Limb (tissue), 2 donors: ENCODE results near the gene CARNS1.
"Not testable (repeated sequence)": the region's sequence is repeated elsewhere in the genome, so short reads cannot be mapped to it uniquely, and the experiment has no call there.

Experiments
- DNase-seq, 2 donors: peaks; one replicate each; pipeline ENCODE4 v3.0.0-alpha.2; 2016; ENCODE audit errors: extremely low spot score in 2 of 2

The CARNS1 gene

GRCh38 chr11:67396587-67397389 lies 18.7 kb upstream of the CARNS1 start:
- no peak for DNase-seq

DNA sequence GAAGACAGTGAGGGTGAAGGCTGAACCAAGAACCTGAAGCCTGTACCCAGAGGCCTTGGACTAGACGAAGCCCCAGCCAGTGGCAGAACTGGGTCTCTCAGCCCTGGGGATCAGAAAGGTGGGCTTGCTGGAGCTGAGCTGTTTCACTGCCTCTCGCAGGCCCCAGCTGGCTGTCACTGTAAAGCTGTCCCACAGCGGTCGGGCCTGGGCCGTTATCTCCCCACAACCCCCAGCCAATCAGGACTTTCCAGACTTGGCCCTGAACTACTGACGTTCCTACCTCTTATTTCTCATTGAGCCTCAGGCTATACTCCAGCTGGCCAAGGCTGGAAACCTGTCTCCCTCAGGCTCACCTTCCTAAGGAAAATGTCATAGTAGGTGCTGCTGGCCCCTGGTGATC lies 17.9 kb upstream of the CARNS1 start:
- DNase-seq: no peak

- no peak for DNase-seq
Observed at GRCh38 chr11:67397986-67398660, 17.4 kb upstream of the CARNS1 start.

GRCh38 chr11:67398661-67399563 lies 16.6 kb upstream of the CARNS1 start:
- no peak for DNase-seq

DNA sequence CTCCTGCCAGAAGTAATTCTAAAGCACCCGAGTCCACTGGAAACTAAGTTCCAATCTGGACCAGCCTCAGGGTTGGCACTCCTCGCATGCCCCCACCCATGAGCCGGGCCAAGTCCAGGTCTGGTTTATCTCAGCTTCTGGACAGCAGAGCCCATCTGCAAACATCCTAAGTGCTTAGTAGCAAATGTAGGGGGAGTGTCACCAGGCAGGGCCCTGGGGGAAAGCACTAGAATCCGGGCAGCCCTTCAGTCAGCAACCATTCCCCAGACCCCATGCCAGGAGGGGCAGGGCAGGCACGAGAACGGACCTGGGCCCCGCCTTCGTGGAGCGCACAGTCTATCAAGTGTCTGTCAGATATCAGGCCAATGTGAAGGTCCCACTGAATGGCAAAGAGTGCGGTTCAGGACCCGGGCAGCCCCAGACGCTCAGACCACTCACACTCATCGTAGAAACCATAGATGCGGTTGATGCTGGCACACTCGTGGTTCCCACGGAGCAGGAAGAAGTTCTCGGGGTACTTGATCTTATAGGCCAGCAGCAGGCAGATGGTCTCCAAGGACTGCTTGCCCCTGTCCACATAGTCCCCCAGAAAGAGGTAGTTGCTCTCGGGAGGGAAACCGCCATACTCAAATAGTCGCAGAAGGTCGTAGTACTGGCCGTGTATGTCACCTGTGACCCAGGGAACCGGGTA lies 15.1 kb upstream of the CARNS1 start:
- no peak for DNase-seq

DNA sequence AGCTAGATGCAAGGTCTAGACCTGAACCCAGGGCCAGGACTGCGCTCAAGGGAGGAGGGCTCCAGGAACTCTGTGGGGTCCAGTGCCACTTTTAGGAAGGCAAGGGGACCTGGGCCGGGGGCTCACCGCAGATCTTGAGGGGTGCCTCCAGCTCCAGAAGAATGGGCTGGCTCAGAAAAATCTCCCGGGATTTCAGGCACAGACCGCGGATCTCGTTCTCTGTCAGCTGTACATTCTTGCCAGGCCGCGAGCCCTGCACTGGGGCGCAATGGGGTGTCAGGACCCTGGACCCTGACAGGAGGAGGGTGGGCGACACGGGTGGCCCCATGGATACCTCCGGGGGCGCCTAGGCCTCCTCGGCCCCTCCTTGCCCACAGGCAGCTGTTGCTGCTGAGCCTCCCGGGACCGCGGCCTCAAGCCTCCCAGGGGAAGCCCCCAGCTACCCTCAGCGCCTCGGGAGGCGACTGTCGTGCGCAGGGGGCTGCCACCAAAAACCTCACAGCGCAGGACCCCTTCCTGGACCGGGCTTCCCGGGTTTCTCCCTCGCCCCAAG lies 14.5 kb upstream of the CARNS1 start:
- no peak for DNase-seq

- DNase-seq: peak; percentile 90 to 98
Observed at GRCh38 chr11:67401495-67402191, 13.8 kb upstream of the CARNS1 start, which contains the start of gene PPP1CA. Gene PPP1CA (minus strand): TSS chr11:67401858. CDS start chr11:67401782, 76 bp downstream.

DNA sequence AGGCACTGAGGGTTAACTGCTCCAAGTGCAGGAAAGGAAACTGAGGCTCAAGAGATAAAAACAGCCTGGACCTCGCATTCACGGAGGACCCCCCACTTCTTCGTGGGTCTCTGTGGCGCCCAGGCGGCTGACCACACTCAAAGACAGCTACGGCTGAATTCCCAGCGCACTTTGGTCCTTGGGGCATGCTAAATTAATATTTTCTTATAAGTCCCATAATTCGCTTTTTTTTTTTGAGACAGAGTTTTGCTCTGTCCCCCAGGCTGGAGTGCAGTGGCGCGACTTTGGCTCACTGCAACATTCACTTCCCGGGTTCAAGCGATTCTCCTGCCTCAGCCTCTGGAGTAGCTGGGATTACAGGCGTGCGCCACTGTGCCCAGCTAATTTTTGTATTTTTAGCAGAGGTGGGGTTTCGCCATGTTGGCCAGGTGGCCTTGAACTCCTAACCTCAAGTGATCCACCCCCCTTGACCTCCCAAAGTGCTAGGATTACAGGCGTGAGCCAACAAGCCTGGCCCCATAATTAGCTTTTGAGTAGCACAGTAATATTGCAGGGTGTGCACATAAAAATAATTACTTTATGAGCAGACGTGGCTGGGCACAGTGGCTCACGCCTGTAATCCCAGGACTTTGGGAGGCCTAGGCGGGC lies 13.2 kb upstream of the CARNS1 start:
- not testable (repeated sequence) for DNase-seq

GRCh38 chr11:67403085-67403484 lies 12.4 kb upstream of the CARNS1 start:
- DNase-seq: not testable (repeated sequence)

GRCh38 chr11:67404515-67405195 lies 10.8 kb upstream of the CARNS1 start:
- DNase-seq: no peak

- no peak for DNase-seq
Observed at GRCh38 chr11:67405196-67405567, 10.3 kb upstream of the CARNS1 start.

DNA sequence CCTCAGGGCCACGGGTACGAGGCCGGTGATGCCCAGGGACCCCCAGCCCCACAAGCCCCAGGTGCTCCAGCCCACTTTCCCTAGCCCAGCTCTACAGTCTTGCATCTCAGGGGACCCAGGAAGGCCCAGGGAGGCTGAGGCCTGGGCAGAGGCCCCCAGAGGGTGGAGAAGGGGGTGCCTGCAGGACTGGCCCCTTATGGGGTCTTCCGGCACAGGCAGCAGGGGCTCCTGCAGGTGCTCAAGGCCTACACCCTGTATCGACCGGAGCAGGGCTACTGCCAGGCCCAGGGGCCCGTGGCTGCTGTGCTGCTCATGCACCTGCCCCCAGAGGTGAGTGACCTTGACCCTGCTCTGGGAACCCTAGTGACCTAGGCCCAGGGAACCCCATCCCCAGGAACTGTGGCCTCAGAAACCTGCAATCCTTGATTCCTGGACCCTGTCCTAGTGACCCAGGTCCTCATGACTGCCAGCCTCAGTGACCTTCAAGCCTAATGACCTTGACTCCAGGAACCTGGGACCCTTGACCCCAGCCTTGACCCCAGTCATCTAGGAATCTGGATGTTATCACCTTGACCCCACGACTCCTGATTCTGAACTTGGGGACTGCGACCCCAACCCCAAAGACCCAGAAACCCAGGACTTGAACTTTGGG lies 9.7 kb upstream of the CARNS1 start:
- DNase-seq: no peak

- no peak for DNase-seq
Observed at GRCh38 chr11:67406420-67406968, 9.0 kb upstream of the CARNS1 start.

DNA sequence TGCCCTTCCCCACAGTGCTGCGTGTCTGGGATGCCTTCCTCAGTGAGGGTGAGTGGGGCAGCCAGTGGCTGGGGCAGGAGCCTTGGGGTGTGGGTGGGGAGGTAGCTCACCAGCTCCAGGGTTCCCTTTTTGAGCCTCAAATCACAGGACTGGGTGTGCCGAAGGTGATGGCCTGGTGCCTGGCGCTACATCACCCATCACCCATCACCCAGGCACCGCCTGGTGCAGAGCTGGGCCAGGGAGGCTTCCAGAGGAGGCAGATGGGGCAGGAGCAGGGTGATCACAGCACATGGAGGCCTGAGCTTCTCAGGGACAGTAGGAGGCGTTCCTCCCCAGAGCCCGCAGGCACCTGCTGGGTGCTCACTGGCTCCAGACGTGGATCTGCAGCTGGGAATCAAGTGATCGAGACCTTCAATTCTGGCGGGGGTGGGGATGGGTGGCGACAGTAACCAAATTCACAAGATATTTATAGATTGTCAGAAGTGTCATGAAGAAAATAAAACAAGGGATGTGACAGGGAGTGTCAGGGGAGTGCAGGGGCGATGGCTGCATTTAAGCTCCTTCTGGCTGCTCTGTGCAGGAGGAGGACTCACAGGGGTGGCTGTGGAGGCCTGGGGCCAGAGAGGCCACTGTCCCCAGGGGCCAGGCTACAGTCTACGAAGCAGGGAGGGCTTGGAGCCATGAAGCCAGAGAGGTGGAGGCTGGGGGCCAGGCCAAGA lies 8.3 kb upstream of the CARNS1 start:
- no peak for DNase-seq

DNA sequence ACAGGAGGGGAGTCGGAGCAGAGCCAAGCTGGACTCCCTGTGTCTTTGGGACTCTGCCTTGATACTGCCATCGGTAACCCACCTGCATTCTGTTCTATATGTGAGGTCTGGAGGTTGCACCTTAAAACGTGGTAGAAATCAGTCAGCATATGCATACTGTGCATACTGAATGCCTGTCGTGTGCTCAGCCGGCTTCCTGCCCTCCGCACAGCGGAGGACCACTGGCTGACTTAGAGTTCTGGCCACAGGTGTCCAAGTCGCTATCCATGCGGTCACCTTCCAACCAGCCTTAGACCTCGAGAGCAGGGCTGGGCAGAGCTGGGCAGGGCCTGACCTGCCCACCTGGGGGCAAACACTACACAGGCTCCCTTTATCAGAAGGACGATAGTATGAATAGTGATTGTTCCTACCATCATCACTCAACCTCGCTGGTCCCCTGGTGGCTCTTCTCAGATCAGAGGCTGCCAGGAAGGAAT lies 7.8 kb upstream of the CARNS1 start:
- DNase-seq: no peak

DNA sequence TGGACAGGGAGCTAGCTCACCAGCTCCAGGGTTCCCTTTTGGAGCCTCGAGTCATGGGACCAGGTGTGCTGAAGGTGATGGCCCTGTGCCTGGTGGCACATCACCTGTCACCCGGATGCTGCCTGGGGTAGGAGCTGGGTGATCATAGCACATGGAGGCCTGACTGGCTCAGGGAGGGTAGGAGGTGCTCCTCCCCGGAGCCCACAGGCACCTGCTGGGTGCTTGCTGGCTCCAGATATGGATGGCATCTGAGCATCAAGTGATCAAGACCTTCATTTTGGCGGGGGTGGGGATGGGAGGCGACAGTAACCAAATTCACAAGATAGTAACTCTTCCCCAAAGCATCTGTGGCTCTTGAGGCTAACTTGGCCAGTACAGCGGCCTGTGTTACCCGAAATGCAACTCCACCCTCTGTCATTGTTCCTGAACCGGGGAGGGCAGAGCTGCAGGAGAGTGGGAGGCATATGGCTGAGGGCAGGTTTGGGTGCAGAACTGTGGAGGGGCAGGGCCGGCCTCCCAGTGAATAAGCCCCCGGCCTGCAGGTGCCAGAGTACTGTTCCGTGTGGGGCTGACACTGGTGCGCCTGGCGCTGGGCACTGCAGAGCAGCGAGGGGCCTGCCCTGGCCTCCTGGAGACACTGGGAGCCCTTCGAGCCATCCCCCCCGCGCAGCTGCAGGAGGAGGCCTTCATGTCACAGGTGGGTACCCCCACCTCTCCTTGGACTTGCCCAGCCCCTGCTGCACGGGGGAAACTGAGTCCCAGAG lies 6.9 kb upstream of the CARNS1 start:
- DNase-seq: no peak

- no peak for DNase-seq
Observed at GRCh38 chr11:67409261-67409666, 6.2 kb upstream of the CARNS1 start.
